ENCODE results near the gene PRPF8. TPM values are rescaled to one million over a fixed set of nuclear protein-coding genes. Genes with fewer than 3 reads are reported as not detected.

Gene PRPF8
- total RNA-seq, result 239 TPM

GRCh38 chr17:1684378-1685189, at the start of gene PRPF8:
Gene PRPF8 (minus strand): TSS chr17:1684867. CDS start chr17:1684571, 296 bp downstream.

GRCh38 chr17:1724351-1724868, 39.7 kb upstream of the PRPF8 start, which contains the start of gene WDR81:
Gene WDR81 (plus strand): TSS chr17:1724704. CDS start chr17:1724960, 256 bp downstream.

GRCh38 chr17:1709971-1710806, 25.5 kb upstream of the PRPF8 start, which contains the start of gene TLCD2:
Gene TLCD2 (minus strand): TSS chr17:1710377. CDS start chr17:1710242, 135 bp downstream.

GRCh38 chr17:1649844-1650501, 34.7 kb downstream of the PRPF8 start, which contains the start of gene RILP:
Gene RILP (minus strand): TSS chr17:1649866. CDS start chr17:1649804, 62 bp downstream.

GRCh38 chr17:1645207-1646171, 39.2 kb downstream of the PRPF8 start, which contains the start of gene SCARF1:
Gene SCARF1 (minus strand): TSS chr17:1645732. CDS start chr17:1645697, 35 bp downstream.

GRCh38 chr17:1627982-1628855, 56.4 kb downstream of the PRPF8 start, which contains the start of gene SLC43A2:
Gene SLC43A2 (minus strand): TSS chr17:1628834. CDS start chr17:1627874, 960 bp downstream.

Other genes starting within 250 kb of the PRPF8 start
- gene CRK, start 228.6 kb downstream of the PRPF8 start, total RNA-seq, result 89.7 TPM
- gene MYO1C, start 192.2 kb downstream of the PRPF8 start, total RNA-seq, result 69.0 TPM
- 74.9 TPM for gene INPP5K, start 168.3 kb downstream of the PRPF8 start, total RNA-seq
- 47.5 TPM for gene PITPNA, start 122.1 kb downstream of the PRPF8 start, total RNA-seq
- 21.1 TPM for gene SLC43A2, start 56.0 kb downstream of the PRPF8 start, total RNA-seq
- 11.1 TPM for gene SCARF1, start 39.1 kb downstream of the PRPF8 start, total RNA-seq
- gene RILP, start 35.0 kb downstream of the PRPF8 start, total RNA-seq, result 12.0 TPM
- 4.1 TPM for gene TLCD2, start 25.5 kb upstream of the PRPF8 start, total RNA-seq
- gene WDR81, start 39.8 kb upstream of the PRPF8 start, total RNA-seq, result 23.7 TPM
- gene SERPINF2, start 58.0 kb upstream of the PRPF8 start, total RNA-seq, result 1.6 TPM
- gene SERPINF1, start 77.2 kb upstream of the PRPF8 start, total RNA-seq, result 916 TPM
- gene SMYD4, start 145.0 kb upstream of the PRPF8 start, total RNA-seq, result 16.1 TPM
- gene RPA1, start 145.1 kb upstream of the PRPF8 start, total RNA-seq, result 48.8 TPM

All from camera-type eye (tissue), 1 donor.